Measurements from ENCODE around the gene TBX3. TPM values are rescaled to one million over a fixed set of nuclear protein-coding genes. Genes with fewer than 3 reads are reported as not detected.

TBX3 gene
- total and polyA plus RNA-seq, 8 donors, result 0.60 to 4.6 (median 1.7) TPM

GRCh38 chr12:114693059-114693531 is 9.1 kb upstream of the TBX3 start:
- TF ChIP-seq, protein P1, sequence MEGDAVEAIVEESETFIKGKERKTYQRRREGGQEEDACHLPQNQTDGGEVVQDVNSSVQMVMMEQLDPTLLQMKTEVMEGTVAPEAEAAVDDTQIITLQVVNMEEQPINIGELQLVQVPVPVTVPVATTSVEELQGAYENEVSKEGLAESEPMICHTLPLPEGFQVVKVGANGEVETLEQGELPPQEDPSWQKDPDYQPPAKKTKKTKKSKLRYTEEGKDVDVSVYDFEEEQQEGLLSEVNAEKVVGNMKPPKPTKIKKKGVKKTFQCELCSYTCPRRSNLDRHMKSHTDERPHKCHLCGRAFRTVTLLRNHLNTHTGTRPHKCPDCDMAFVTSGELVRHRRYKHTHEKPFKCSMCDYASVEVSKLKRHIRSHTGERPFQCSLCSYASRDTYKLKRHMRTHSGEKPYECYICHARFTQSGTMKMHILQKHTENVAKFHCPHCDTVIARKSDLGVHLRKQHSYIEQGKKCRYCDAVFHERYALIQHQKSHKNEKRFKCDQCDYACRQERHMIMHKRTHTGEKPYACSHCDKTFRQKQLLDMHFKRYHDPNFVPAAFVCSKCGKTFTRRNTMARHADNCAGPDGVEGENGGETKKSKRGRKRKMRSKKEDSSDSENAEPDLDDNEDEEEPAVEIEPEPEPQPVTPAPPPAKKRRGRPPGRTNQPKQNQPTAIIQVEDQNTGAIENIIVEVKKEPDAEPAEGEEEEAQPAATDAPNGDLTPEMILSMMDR (IDR thresholded peaks at IDR 0.05), result no peak
- H3K9me3 ChIP-seq, result no peaks in the 10 kb centered on the region
- no peak overlapping the region for H3K4me3 ChIP-seq
- no peaks in the 10 kb centered on the region for H3K36me3 ChIP-seq
- no peak overlapping the region for H3K27ac ChIP-seq
- intact Hi-C loops (cut with DNase I), result no loop called here
- 3 to 7% methylated on average over 13 of the region's 13 CpGs for WGBS, 2 donors
- FAIRE-seq (no peak), DNase-seq (no peak), ATAC-seq (no peak)
- peaks cover 2 to 59% (median 13%) of the 10 kb centered on the region in 4 donors for H3K27me3 ChIP-seq
- no peaks in the 10 kb centered on the region for H3K4me1 ChIP-seq

DNA sequence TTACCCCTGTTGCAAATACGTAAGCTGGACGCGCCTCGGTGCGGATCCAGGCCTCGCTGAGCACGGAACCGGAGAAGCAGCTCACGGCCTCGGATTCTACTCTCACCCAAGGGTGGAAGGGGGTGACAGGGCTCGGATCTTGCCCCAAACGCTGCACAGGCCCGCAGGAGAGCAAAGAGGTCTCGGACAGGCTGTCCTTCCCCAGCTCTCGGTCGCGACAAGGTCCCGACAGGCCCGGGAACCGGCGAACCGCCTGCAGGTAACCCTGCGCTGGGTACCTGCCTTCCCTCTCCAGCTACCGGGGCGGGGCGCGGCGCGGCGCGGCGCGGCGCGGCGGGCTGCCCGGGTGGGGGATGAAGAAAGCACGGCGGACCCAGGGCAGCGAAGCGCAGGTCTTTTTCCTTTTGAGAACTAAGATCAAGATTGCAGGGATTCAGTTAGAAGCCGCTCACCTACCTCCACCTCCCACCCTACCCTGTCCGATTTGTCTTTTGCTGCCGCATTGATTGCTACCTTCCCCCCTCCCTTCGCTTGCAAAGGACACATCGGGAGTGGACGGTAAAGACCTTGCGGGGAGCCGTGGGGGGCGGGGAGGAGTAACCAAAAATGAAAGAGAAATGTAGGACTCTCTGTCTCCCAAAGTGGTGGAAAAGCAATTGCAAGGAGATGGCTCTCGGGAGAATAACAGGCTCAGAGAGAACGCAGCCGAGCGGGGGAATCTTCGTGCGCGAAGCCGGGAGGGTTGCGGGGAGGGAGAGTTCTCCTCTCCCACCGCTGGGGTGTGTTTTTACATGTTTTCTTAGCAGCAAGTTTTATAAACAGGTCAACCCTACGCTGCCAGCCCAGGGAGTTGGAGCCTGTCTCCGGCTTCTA is 8.4 kb upstream of the TBX3 start:
- peak in 1 of 4 donors; percentile 44 for ATAC-seq
- WGBS, 2 donors, result 3 to 4% methylated on average over 62 of the region's 62 CpGs
- peak overlapping the region in 2 of 4 donors; percentile 2 to 28 for H3K4me3 ChIP-seq
- no peak overlapping the region for H3K27ac ChIP-seq
- H3K4me1 ChIP-seq, result no peaks in the 10 kb centered on the region
- intact Hi-C loops (cut with DNase I), result no loop called here
- no peak for DNase-seq
- H3K9me3 ChIP-seq, result no peaks in the 10 kb centered on the region
- FAIRE-seq, result no peak
- TF ChIP-seq, protein P1 (IDR thresholded peaks at IDR 0.05), result no peak
- H3K27me3 ChIP-seq, result peaks cover 2 to 58% (median 12%) of the 10 kb centered on the region in 4 donors
- no peaks in the 10 kb centered on the region for H3K36me3 ChIP-seq

DNA sequence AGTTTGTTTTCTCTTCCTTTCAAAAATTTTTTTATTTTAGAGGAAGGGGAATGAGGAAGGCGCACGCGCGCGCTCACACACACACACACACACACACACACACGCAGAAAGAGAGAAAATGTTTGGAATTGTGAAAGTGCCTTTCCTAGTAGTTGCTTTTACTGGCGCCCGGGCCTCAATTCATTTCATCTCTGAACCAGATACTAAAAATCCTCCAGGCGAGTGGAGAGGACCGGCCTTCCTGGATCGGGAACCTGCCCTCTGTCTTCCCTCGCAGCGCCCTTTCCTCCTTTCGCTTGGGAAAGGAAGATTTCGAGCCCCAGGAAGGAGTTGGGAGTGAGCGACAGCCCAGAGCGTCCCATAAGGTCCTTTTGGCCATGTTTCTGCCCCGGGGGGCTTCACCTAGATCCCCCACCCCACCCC is 7.8 kb upstream of the TBX3 start:
- TF ChIP-seq, protein P1 (IDR thresholded peaks at IDR 0.05), result no peak
- Histone ChIP-seq H3K9me3 (no peaks in the 10 kb centered on the region), H3K27ac (no peak overlapping the region), H3K36me3 (no peaks in the 10 kb centered on the region), H3K4me1 (peaks cover 0 to 5% (median 0%) of the 10 kb centered on the region in 3 donors), H3K4me3 (peak overlapping the region in 1 of 4 donors; percentile 28), H3K27me3 (peaks cover 2 to 56% (median 9%) of the 10 kb centered on the region in 4 donors)
- peak in 1 of 4 donors; percentile 13 for ATAC-seq
- DNase-seq, result no peak
- 19 to 25% methylated on average over 18 of the region's 18 CpGs for WGBS, 2 donors
- no peak for FAIRE-seq
- intact Hi-C loops (cut with DNase I), result no loop called here

DNA sequence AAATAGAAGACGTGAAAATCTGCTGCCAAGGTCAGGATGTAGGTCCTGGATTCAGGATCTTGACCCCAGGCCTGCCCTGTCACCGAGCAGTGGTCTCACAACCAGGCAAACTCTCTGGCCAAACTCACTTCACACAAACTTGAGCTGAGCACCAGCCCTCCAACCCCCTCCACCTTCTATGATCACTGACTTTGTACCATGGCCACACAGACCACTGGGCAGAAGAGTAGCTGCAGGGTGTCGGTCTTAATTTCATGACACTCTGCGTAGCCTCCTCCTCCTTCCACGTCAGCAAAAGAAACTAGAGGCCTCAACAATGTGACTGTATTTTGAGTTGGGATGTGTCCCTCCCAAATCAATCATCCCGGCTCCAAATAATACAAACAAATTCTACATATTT is 7.2 kb upstream of the TBX3 start:
- WGBS, 2 donors, result 52 to 55% methylated on average over 6 of the region's 6 CpGs
- ATAC-seq, result no peak
- Histone ChIP-seq H3K4me3 (no peak overlapping the region), H3K36me3 (no peaks in the 10 kb centered on the region), H3K27ac (no peak overlapping the region), H3K27me3 (peaks cover 2 to 56% (median 6%) of the 10 kb centered on the region in 4 donors), H3K4me1 (peaks cover 0 to 5% (median 0%) of the 10 kb centered on the region in 3 donors), H3K9me3 (no peaks in the 10 kb centered on the region)
- TF ChIP-seq, protein P1 (IDR thresholded peaks at IDR 0.05), result no peak
- DNase-seq, result no peak
- intact Hi-C loops (cut with DNase I), result no loop called here
- FAIRE-seq, result no peak
